SK-N-SH treated with all-trans-retinoic acid at 6 μM for 48 hours (cell line): ENCODE results near the gene DROSHA.

Experiments used
- CREB5 ChIP-seq: fragments of 250-450 bp; sonication (Bioruptor Pico); IDR thresholded peaks from 2 replicates; pipeline ENCODE4 v1.5.1; 2020; ENCODE audit warnings: low read depth, mild to moderate bottlenecking, moderate library complexity
- GLIS3 ChIP-seq: fragments of 250-450 bp; sonication (Bioruptor Pico); IDR thresholded peaks from 2 replicates; pipeline ENCODE4 v1.5.0; 2020; ENCODE audit warnings: mild to moderate bottlenecking, moderate library complexity
- PATZ1 ChIP-seq: fragments of 250-450 bp; sonication (Bioruptor Pico); IDR thresholded peaks from 2 replicates; pipeline ENCODE4 v1.8.0; 2020; ENCODE audit warnings: mild to moderate bottlenecking, moderate library complexity, borderline replicate concordance
- POU6F1 ChIP-seq: fragments of 250-450 bp; sonication (Bioruptor Pico); IDR thresholded peaks from 2 replicates; pipeline ENCODE4 v1.8.0; 2021; ENCODE audit warnings: low read depth, mild to moderate bottlenecking, moderate library complexity, borderline replicate concordance
- PPARA ChIP-seq: fragments of 250-450 bp; sonication (Bioruptor Pico); IDR thresholded peaks from 2 replicates; pipeline ENCODE4 v1.5.0; 2020; ENCODE audit warnings: mild to moderate bottlenecking, borderline replicate concordance
- TCF4 ChIP-seq: fragments of 250-450 bp; sonication (Bioruptor Pico); IDR thresholded peaks from 2 replicates; pipeline ENCODE4 v1.8.0; 2021; ENCODE audit warnings: mild to moderate bottlenecking, moderate library complexity, borderline replicate concordance
- TOX ChIP-seq: fragments of 250-450 bp; sonication (Bioruptor Pico); IDR thresholded peaks from 2 replicates; pipeline ENCODE4 v1.8.0; 2021; ENCODE audit warnings: mild to moderate bottlenecking, moderate library complexity, borderline replicate concordance
- TSHZ2 ChIP-seq: fragments of 250-450 bp; sonication (Bioruptor Pico); IDR thresholded peaks from 2 replicates; pipeline ENCODE4 v1.5.0; 2020; ENCODE audit warnings: mild to moderate bottlenecking, moderate library complexity
- ZFP3 ChIP-seq: fragments of 250-450 bp; sonication (Bioruptor Pico); IDR thresholded peaks from 2 replicates; pipeline ENCODE4 v1.5.0; 2020; ENCODE audit warnings: mild to moderate bottlenecking, moderate library complexity
- ZFP30 ChIP-seq: fragments of 450-650 bp; formaldehyde crosslinking; IDR thresholded peaks from 2 replicates; pipeline ENCODE4 v1.5.0; 2022; ENCODE audit warnings: mild to moderate bottlenecking, moderate library complexity
- ZNF565 ChIP-seq: fragments of 450-650 bp; formaldehyde crosslinking; conservative IDR thresholded peaks from 2 replicates; pipeline ENCODE4 v1.5.0; 2020; ENCODE audit warnings: low read depth, mild to moderate bottlenecking, moderate library complexity
- ZNF70 ChIP-seq: fragments of 450-650 bp; formaldehyde crosslinking; IDR thresholded peaks from 2 replicates; pipeline ENCODE4 v1.5.0; 2020; ENCODE audit warnings: mild to moderate bottlenecking, moderate library complexity

DNA sequence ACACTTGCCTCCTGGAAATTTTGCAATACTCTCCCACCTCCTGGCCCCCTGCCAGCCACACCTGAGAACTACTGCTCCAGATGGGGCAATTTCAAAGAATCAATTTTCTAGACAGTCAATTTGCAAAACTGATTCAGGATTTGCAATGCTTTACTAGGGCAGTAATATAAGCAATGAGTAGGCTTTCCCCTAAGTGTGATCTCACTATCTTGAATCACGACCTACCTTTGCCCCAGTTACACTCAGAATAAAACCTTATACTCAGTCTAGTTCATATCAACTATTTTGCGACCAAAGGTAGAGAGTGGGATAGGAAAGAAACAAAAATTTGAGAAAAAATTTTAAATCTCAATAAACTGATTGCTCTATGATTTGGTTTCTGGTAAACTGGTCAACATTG lies 54.4 kb downstream of the DROSHA start:
- no peak for TF ChIP-seq PATZ1 (CRISPR knock-in tag)
- no peak for TF ChIP-seq ZFP3 (CRISPR knock-in tag)
- TF ChIP-seq ZFP30: no peak
- TF ChIP-seq POU6F1 (CRISPR knock-in tag): no peak
- no peak for TF ChIP-seq TSHZ2 (CRISPR knock-in tag)
- TF ChIP-seq PPARA (CRISPR knock-in tag): no peak
- no peak for TF ChIP-seq ZNF70 (CRISPR knock-in tag)
- no peak for TF ChIP-seq TCF4
- no peak for TF ChIP-seq CREB5 (CRISPR knock-in tag)
- no peak for TF ChIP-seq TOX (CRISPR knock-in tag)
- no peak for TF ChIP-seq ZNF565 (CRISPR knock-in tag)
- TF ChIP-seq GLIS3 (CRISPR knock-in tag): no peak
